Endometrium (tissue), 2 donors: Measurements from ENCODE around the gene JADE2.
"Not testable (repeated sequence)": the region's sequence is repeated elsewhere in the genome, so short reads cannot be mapped to it uniquely, and the experiment has no call there.

Experiments used
- FAIRE-seq: peaks from 2 replicates; lab custom pipeline; 2012; peaks lifted over from hg19 to GRCh38; lab: Jason Lieb, UNC
- donor health status: control.
- donor health status: control.

The JADE2 gene

DNA sequence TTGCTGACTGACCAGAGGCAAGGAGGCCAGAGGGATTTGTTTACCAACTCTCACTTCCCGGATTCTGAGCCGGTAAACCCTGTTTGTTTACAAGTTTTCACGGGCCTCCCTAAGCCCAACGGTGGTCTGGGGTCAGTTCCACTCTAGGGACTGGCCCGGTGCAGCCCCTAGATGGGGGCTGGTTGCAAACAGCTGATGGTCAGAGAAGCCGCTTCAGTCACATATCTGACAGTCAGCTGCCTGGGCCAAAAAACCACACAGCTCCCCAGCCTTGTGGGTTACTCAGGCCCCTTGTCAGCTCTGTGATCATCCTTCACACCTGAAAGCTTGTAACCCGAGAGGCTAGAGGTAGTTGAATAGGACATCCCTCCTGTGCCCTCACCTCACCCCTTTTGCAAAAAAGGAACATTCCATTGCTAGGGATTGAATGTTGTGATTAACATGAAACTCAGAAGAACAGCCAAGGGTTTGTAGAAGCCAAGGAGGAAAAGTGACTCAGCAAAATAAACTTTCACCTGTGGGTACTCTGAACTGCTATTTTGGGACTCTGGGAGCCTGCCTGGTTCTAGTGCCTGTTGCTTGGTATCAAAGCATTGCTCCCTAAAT is 66.8 kb downstream of the JADE2 start:
- no peak for FAIRE-seq

DNA sequence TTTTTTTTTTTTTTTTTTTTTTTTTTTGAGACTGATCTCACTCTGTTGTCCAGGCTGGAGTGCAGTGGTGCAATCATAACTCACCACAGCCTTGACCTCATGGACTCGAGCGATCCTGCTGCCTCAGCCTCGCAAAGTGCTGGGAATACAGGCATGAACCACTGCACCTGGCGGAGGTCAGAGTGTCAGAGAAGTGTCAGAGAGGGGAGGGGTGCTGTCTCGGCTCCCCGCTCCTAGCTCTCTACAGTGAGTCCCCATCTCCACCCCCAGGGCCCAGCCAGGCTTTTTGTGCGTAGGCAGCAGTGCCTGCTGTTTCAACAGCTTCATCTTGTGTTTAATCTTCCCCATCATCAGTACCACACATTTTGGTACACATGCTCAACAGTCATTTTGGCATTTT is 68.9 kb downstream of the JADE2 start:
- FAIRE-seq, result no peak

GRCh38 chr5:134594797-134595457 is 69.5 kb downstream of the JADE2 start:
- no peak for FAIRE-seq

DNA sequence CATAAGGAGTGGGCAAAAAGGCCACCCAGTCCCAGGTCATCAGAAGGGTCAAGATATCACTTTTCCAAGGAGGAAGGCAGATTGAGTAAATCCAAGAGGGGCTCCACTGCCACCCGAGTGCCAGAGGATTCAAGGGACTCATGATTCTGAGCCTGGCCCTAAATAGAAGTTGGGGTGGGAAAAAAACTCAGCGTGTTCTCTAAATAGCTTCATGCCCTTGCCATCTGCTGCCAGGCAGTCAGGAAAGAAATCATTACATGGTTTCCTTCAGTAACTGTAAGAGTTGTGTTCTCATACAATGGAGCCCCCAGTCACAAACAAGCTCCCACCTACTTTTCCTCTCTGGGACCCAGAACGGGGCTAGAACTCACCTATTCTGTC is 70.0 kb downstream of the JADE2 start:
- no peak for FAIRE-seq

- not testable (repeated sequence) for FAIRE-seq
Measured at GRCh38 chr5:134599820-134600219, 74.3 kb downstream of the JADE2 start.

GRCh38 chr5:134600600-134600999 is 75.1 kb downstream of the JADE2 start:
- no peak for FAIRE-seq

DNA sequence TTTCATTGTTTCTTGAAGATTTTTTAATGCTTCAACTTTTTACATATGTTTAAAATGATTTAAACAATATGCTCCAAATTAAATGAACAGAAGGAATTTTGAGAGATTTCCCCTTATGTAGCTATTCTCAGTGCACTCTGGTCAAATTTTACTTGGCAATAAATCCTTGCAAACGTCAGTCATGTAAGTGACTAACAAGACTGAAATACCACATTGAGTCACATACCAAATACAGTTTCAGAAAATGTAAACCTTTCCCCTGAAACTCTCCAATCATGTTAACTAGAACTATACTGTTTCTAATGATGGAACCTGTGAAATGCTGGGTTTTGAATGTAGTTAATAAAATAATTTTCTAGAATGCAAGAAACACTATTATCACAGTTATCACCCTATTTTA is 77.6 kb downstream of the JADE2 start:
- FAIRE-seq, result no peak

- no peak for FAIRE-seq
Measured at GRCh38 chr5:134604908-134605307, 79.4 kb downstream of the JADE2 start.

DNA sequence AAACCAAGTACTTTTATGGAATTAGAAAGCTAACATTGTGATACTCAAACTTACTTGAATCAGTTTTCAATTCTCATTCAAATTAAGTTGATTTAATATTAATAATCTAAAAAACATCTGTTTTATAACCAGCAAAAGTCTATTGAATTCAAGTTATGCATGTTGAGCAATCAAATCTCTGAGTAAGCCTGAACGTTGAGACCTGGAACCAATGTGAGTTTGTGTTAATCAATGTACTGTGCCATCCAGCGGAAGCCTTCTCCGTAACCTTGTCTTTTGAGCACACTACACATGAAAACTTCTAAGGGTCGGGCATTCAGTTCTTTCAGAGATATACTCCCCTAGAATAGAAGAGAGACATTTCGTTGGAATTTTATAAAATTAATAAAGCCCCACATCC is 81.3 kb downstream of the JADE2 start:
- FAIRE-seq, result no peak

DNA sequence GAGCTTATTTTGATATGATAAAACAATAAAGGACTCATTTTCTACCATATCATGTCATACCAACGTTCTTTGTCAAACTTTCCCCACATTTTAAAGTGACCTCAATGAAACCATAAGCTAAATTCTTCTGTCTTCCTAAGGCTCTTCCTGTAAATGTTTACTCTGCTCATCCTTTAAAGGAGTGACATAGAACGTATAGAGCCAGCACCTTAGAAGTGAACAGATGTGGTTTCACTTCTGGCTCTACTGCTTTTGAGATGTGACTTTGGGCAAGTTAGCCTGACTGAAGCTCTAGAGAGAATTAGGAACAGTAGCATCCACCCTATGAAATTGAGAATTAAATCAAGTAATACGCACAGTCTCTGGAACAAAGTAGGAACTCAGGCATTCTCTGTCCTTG is 83.1 kb downstream of the JADE2 start:
- FAIRE-seq, result no peak

DNA sequence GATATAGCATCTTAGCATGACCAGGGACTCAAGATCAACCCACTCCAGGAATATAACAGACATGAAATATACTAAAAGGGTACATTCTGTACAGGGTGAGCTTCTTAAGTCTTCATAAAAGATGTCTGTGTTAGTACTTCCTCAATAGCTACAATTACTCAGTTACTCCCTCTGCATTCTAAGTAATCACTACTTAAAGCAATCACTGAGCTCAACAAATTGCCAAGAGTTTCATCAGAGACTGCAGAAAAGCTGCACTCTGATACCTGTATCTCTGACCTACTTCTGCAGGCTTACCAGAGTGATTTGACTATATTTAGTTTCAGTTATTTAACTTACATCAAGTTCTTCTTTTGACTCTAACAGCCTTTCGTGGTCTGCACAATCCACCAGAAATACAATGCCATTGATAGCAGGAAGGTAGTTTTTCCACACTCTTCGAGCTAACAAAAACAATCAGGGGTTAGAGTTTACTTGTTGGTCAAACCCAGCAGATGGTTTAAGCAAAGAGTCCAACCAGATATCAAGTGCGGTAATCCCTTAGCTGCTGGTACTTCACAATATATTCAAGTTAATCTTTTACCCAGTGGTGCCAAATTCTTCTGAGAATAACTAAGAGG is 83.9 kb downstream of the JADE2 start:
- FAIRE-seq, result no peak

GRCh38 chr5:134610725-134611124 is 85.3 kb downstream of the JADE2 start:
- no peak for FAIRE-seq

- no peak for FAIRE-seq
Measured at GRCh38 chr5:134611515-134611914, 86.0 kb downstream of the JADE2 start.

DNA sequence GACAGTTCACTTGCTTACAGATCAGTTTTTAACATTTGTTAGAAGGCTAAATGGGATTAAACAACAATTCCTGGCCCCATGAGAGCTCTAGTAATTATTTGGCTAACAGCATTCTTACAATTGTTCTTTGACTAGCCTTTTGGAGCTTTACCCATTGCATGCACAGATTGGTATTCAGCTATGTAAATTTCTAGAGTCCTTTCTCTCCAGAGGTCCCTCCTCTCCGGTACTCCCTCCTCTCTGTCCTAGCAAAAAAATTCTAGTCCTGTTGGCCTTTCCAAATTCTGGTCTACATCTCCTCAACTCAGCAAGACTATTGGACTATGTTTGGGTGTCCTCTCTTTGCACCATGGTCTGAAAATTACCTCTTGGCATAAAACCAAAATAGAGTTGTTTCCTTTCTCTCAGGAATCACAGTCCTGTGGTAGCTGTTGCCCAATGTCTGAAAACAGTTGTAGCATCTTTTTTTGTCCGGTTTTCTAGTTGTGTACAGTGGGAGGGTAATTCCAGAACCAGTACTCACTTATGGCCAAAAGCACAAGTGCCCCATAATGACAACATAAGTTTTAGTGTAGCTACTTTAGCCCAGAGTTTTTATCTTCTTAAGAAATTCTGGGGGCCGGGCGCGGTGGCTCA is 89.1 kb downstream of the JADE2 start:
- no peak for FAIRE-seq

- no peak for FAIRE-seq
Measured at GRCh38 chr5:134620634-134621033, 95.2 kb downstream of the JADE2 start.

DNA sequence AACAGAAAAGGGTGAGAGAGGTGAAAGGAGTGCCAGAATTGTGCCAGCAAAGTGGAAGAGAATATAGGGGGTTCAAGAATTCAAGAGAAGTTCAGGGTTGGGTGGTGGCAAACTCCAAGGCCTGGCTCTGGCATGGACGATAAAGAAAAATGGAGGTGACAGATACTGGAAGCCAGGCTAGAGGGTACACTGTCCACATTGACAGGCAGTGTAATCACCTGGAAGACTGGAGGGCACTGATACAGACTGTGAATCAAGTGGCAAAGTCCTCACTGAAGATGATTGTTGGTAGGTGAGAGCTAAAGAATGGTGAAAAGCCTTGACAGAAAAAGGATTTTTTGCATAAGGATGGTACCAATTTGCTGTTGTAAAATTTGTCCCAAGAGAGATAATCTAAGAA is 100.1 kb downstream of the JADE2 start:
- FAIRE-seq, result no peak

- no peak for FAIRE-seq
Measured at GRCh38 chr5:134626369-134627014, 101.0 kb downstream of the JADE2 start.
